GM23338 (cell line): ENCODE data around the gene FLT3. TPM values are rescaled to one million over a fixed set of nuclear protein-coding genes. Genes with fewer than 3 reads are reported as not detected.

ENCODE experiments used
- ATAC-seq: fragments of 200-7000 bp; cut with Tn5 transposase; 3 replicates; pipeline ENCODE4 v1.9.1; 2020
- DNase-seq: peaks from one replicate; pipeline ENCODE4 v3.0.0-alpha.2; 2015; ENCODE audit warnings: low spot score
- H2AFZ ChIP-seq: fragments of 200-600 bp; sonication (generic); 2 replicates; pipeline ENCODE4 v1.8.0; 2016; ENCODE audit warnings: antibody characterized with exemption, mild to moderate bottlenecking, moderate library complexity
- H3F3A ChIP-seq: fragments of 200-600 bp; sonication (generic); replicated peaks from 2 replicates; pipeline ENCODE4 v1.8.0; 2017; ENCODE audit warnings: antibody characterized with exemption, mixed run types, low read depth
- H3K27ac ChIP-seq: fragments of 200-600 bp; sonication (generic); 2 replicates; pipeline ENCODE4 v1.6.1; 2016; ENCODE audit warnings: low read depth
- H3K27me3 ChIP-seq: fragments of 200-600 bp; sonication (generic); 2 replicates; pipeline ENCODE4 v1.8.0; 2016; ENCODE audit warnings: mild to moderate bottlenecking, mixed run types, moderate library complexity; ENCODE audit not compliant: insufficient read depth
- H3K36me3 ChIP-seq: fragments of 200-600 bp; sonication (generic); 2 replicates; pipeline ENCODE4 v1.8.0; 2016; ENCODE audit warnings: mild to moderate bottlenecking; ENCODE audit not compliant: insufficient read depth
- H3K4me1 ChIP-seq: fragments of 200-600 bp; sonication (generic); 2 replicates; pipeline ENCODE4 v1.8.0; 2016; ENCODE audit warnings: mild to moderate bottlenecking, moderate library complexity; ENCODE audit not compliant: insufficient read depth
- H3K4me2 ChIP-seq: fragments of 200-600 bp; sonication (generic); 2 replicates; pipeline ENCODE4 v1.7.1; 2017; ENCODE audit warnings: mixed run types
- H3K4me3 ChIP-seq: fragments of 200-600 bp; sonication (generic); 2 replicates; pipeline ENCODE4 v1.6.1; 2016; ENCODE audit warnings: mixed run types
- H3K79me2 ChIP-seq: fragments of 200-600 bp; sonication (generic); replicated peaks from 2 replicates; pipeline ENCODE4 v1.8.0; 2017; ENCODE audit warnings: mild to moderate bottlenecking; ENCODE audit not compliant: insufficient read depth
- H3K9me2 ChIP-seq: fragments of 200-600 bp; sonication (generic); 2 replicates; pipeline ENCODE4 v1.8.0; 2017; ENCODE audit not compliant: insufficient read depth
- H4K20me1 ChIP-seq: fragments of 200-600 bp; sonication (generic); replicated peaks from 2 replicates; pipeline ENCODE4 v1.8.0; 2017; ENCODE audit warnings: mild to moderate bottlenecking; ENCODE audit not compliant: insufficient read depth
- H3K27ac Mint-ChIP-seq: 2 replicates; pipeline ENCODE4 v1.8.0; 2020; ENCODE audit warnings: inconsistent platforms, mild to moderate bottlenecking, moderate library complexity, mixed read lengths
- H3K27me3 Mint-ChIP-seq: 3 replicates; pipeline ENCODE4 v1.8.0; 2022; ENCODE audit warnings: low read depth, mild to moderate bottlenecking, moderate library complexity, mixed read lengths, inconsistent platforms; ENCODE audit not compliant: insufficient read depth, poor library complexity
- H3K36me3 Mint-ChIP-seq: 3 replicates; pipeline ENCODE4 v1.8.0; 2021; ENCODE audit warnings: low read depth, mild to moderate bottlenecking, inconsistent platforms, moderate library complexity, mixed read lengths
- H3K4me1 Mint-ChIP-seq: 3 replicates; pipeline ENCODE4 v1.8.0; 2020; ENCODE audit warnings: mild to moderate bottlenecking, inconsistent platforms, mixed read lengths
- H3K4me3 Mint-ChIP-seq: 3 replicates; pipeline ENCODE4 v1.8.0; 2021; ENCODE audit warnings: moderate library complexity, mild to moderate bottlenecking, inconsistent platforms, mixed read lengths
- H3K9me3 Mint-ChIP-seq: 3 replicates; pipeline ENCODE4 v1.8.0; 2020; ENCODE audit warnings: moderate library complexity, mild to moderate bottlenecking, inconsistent platforms, mixed read lengths
- CREB1 ChIP-seq: fragments of 250-450 bp; sonication (Bioruptor Pico); IDR thresholded peaks from 2 replicates; pipeline ENCODE4 v1.5.0; 2020; ENCODE audit warnings: low read depth, mild to moderate bottlenecking, moderate library complexity
- CTCF ChIP-seq, 2 experiments: fragments of 200-600 bp in 1 of 2; sonication (generic) in 1 of 2; conservative IDR thresholded peaks; 2 replicates each; pipeline versions ENCODE4 v1.5.1 to v1.6.1; 2016 to 2017; ENCODE audit warnings: antibody characterized with exemption in 2 of 2, low read depth in 2 of 2, mild to moderate bottlenecking in 2 of 2, moderate library complexity in 1 of 2
- ETS1 ChIP-seq: IDR thresholded peaks from 2 replicates; pipeline ENCODE4 v1.6.1; 2016; ENCODE audit warnings: antibody characterized with exemption
- EZH2 ChIP-seq: fragments of 200-600 bp; sonication (generic); IDR thresholded peaks from one replicate; pipeline ENCODE4 v1.8.0; 2017; ENCODE audit warnings: antibody characterized with exemption, mild to moderate bottlenecking, low read depth; ENCODE audit not compliant: unreplicated experiment
- EZH2phosphoT487 ChIP-seq: fragments of 200-600 bp; sonication (generic); IDR thresholded peaks from one replicate; pipeline ENCODE4 v1.8.1; 2018; ENCODE audit warnings: antibody characterized with exemption; ENCODE audit not compliant: unreplicated experiment
- JUNB ChIP-seq: IDR thresholded peaks from one replicate; pipeline ENCODE4 v1.6.1; 2016; ENCODE audit warnings: antibody characterized with exemption; ENCODE audit not compliant: unreplicated experiment
- NANOG ChIP-seq: IDR thresholded peaks from 2 replicates; pipeline ENCODE4 v1.6.1; 2016; ENCODE audit warnings: antibody characterized with exemption, borderline replicate concordance
- POLR2AphosphoS5 ChIP-seq: IDR thresholded peaks from 2 replicates; pipeline ENCODE4 v1.6.1; 2016; ENCODE audit warnings: antibody characterized with exemption, low read depth
- STAT1 ChIP-seq: IDR thresholded peaks from one replicate; pipeline ENCODE4 v1.6.1; 2016; ENCODE audit warnings: antibody characterized with exemption; ENCODE audit not compliant: unreplicated experiment
- ZNF114 ChIP-seq: fragments of 250-450 bp; sonication (Bioruptor Pico); IDR thresholded peaks from 2 replicates; pipeline ENCODE4 v1.5.0; 2020; ENCODE audit warnings: mild to moderate bottlenecking, moderate library complexity
- ZNF331 ChIP-seq: fragments of 250-450 bp; sonication (Bioruptor Pico); IDR thresholded peaks from 2 replicates; pipeline ENCODE4 v1.5.0; 2020; ENCODE audit warnings: low read depth, mild to moderate bottlenecking, moderate library complexity
- polyA plus RNA-seq: library from polyadenylated mRNA; unstranded; fragments of >200 nt; fragmentation: Nextera tagmentation; extraction: Ambion mirVana; gene quantifications from 2 replicates; pipeline ENCODE4 v1.2.1, GENCODE V29; 2016
- total RNA-seq: library from RNA; depleted of rRNA; stranded (reverse); fragments of >200 nt; shearing (Covaris generic); gene quantifications from 2 replicates; pipeline ENCODE4 v1.2.3, GENCODE V29; 2014
- TF ChIP-seq, protein P1 (sequence below): fragments of 250-450 bp; sonication (Bioruptor Pico); IDR thresholded peaks from 2 replicates; pipeline ENCODE4 v1.5.0; 2020; ENCODE audit warnings: mild to moderate bottlenecking, moderate library complexity
- TF ChIP-seq, protein P2 (sequence below): IDR thresholded peaks from one replicate; pipeline ENCODE4 v1.6.1; 2018; ENCODE audit warnings: antibody characterized with exemption; ENCODE audit not compliant: unreplicated experiment

FLT3 gene
- total and polyA plus RNA-seq, 2 experiments from 2014 or later = 0.17 to 0.44 TPM

DNA sequence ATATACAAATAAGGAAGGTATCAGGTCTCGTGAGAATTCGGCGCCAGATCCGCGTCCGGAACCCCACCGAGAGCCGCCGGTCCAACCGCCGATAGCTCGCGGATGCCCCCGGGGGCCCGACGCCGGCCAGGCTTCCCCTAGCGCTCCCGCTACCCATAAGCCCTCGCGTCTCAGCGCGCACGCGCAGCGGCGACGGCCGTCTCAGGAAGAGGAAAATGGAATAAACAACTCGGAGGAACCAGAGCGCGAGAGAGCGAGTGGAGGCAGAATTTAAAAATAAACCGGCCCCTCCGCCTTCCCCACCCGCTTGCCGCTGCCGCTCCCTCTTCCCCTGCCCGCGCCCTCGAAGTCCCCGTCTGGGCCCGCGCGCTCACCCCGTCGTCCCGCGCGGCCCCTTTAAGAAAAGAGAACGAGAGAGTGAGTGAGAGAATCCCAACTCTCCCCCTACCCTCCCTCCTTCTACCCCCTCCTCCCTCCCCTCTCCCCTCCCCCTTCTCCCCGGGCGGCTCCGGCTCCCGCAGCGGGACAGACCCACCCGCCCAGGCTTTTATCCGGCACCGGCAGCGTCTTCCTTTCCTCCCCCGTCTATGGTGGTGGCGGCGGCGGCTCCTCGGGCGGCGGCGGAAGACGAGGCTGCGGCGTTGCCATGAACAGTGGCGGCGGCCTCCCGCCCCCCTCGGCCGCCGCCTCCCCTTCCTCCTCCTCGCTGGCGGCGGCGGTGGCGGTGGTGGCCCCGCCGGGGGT is 37.8 kb upstream of the FLT3 start, which contains the start of gene PAN3:
Gene PAN3 (plus strand): TSS at position 534 of the 744 bp plus-strand sequence. CDS start 113 bp downstream, at position 647.
- Histone ChIP-seq H3K4me2 (peak within 1 kb of the TSS; percentile 95), H2AFZ (peak within 1 kb of the TSS; percentile 90), H3K79me2 (peaks cover 51% of the 10 kb centered on the region)

More for the DNA sequence above, 37.8 kb upstream of the FLT3 start, which contains the start of gene PAN3:
- Mint-ChIP-seq H3K27ac (peak within 1 kb of the TSS; percentile 94), H3K4me3 (peak within 1 kb of the TSS; percentile 87), H3K36me3 (peaks cover 2% of the 10 kb centered on the region; the same call in 1 of the 3 replicates), H3K27me3 (peaks cover 10% of the 10 kb centered on the region), H3K4me1 (peaks cover 36% of the 10 kb centered on the region), H3K9me3 (no peaks in the 10 kb centered on the region)
- H3K27ac ChIP-seq = peak within 1 kb of the TSS; percentile 99
- no peaks in the 10 kb centered on the region for H3K27me3 ChIP-seq
- TF ChIP-seq POLR2AphosphoS5 (peak; percentile 66), NANOG (no peak), STAT1 (no peak), CREB1 (CRISPR knock-in tag) (no peak), EZH2 (no peak), ZNF114 (CRISPR knock-in tag) (no peak), ETS1 (peak; percentile 48; the same call in 1 of the 2 replicates), ZNF331 (CRISPR knock-in tag) (no peak), JUNB (no peak), CTCF (conservative IDR thresholded peaks at IDR 0.05; ENCODE audit: low read depth in 2 of 2) (0 out of 4 replicates have a peak, but pooled peaks of 1 of the 2 experiments have one; percentile 13), EZH2phosphoT487 (no peak)
- TF ChIP-seq, protein P1, sequence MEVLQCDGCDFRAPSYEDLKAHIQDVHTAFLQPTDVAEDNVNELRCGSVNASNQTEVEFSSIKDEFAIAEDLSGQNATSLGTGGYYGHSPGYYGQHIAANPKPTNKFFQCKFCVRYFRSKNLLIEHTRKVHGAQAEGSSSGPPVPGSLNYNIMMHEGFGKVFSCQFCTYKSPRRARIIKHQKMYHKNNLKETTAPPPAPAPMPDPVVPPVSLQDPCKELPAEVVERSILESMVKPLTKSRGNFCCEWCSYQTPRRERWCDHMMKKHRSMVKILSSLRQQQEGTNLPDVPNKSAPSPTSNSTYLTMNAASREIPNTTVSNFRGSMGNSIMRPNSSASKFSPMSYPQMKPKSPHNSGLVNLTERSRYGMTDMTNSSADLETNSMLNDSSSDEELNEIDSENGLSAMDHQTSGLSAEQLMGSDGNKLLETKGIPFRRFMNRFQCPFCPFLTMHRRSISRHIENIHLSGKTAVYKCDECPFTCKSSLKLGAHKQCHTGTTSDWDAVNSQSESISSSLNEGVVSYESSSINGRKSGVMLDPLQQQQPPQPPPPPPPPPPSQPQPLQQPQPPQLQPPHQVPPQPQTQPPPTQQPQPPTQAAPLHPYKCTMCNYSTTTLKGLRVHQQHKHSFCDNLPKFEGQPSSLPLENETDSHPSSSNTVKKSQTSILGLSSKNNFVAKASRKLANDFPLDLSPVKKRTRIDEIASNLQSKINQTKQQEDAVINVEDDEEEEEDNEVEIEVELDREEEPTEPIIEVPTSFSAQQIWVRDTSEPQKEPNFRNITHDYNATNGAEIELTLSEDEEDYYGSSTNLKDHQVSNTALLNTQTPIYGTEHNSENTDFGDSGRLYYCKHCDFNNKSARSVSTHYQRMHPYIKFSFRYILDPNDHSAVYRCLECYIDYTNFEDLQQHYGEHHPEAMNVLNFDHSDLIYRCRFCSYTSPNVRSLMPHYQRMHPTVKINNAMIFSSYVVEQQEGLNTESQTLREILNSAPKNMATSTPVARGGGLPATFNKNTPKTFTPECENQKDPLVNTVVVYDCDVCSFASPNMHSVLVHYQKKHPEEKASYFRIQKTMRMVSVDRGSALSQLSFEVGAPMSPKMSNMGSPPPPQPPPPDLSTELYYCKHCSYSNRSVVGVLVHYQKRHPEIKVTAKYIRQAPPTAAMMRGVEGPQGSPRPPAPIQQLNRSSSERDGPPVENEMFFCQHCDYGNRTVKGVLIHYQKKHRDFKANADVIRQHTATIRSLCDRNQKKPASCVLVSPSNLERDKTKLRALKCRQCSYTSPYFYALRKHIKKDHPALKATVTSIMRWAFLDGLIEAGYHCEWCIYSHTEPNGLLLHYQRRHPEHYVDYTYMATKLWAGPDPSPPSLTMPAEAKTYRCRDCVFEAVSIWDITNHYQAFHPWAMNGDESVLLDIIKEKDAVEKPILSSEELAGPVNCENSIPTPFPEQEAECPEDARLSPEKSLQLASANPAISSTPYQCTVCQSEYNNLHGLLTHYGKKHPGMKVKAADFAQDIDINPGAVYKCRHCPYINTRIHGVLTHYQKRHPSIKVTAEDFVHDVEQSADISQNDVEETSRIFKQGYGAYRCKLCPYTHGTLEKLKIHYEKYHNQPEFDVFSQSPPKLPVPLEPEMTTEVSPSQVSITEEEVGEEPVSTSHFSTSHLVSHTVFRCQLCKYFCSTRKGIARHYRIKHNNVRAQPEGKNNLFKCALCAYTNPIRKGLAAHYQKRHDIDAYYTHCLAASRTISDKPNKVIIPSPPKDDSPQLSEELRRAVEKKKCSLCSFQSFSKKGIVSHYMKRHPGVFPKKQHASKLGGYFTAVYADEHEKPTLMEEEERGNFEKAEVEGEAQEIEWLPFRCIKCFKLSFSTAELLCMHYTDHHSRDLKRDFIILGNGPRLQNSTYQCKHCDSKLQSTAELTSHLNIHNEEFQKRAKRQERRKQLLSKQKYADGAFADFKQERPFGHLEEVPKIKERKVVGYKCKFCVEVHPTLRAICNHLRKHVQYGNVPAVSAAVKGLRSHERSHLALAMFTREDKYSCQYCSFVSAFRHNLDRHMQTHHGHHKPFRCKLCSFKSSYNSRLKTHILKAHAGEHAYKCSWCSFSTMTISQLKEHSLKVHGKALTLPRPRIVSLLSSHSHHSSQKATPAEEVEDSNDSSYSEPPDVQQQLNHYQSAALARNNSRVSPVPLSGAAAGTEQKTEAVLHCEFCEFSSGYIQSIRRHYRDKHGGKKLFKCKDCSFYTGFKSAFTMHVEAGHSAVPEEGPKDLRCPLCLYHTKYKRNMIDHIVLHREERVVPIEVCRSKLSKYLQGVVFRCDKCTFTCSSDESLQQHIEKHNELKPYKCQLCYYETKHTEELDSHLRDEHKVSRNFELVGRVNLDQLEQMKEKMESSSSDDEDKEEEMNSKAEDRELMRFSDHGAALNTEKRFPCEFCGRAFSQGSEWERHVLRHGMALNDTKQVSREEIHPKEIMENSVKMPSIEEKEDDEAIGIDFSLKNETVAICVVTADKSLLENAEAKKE (CRISPR knock-in tag) = no peak
- TF ChIP-seq, protein P2, sequence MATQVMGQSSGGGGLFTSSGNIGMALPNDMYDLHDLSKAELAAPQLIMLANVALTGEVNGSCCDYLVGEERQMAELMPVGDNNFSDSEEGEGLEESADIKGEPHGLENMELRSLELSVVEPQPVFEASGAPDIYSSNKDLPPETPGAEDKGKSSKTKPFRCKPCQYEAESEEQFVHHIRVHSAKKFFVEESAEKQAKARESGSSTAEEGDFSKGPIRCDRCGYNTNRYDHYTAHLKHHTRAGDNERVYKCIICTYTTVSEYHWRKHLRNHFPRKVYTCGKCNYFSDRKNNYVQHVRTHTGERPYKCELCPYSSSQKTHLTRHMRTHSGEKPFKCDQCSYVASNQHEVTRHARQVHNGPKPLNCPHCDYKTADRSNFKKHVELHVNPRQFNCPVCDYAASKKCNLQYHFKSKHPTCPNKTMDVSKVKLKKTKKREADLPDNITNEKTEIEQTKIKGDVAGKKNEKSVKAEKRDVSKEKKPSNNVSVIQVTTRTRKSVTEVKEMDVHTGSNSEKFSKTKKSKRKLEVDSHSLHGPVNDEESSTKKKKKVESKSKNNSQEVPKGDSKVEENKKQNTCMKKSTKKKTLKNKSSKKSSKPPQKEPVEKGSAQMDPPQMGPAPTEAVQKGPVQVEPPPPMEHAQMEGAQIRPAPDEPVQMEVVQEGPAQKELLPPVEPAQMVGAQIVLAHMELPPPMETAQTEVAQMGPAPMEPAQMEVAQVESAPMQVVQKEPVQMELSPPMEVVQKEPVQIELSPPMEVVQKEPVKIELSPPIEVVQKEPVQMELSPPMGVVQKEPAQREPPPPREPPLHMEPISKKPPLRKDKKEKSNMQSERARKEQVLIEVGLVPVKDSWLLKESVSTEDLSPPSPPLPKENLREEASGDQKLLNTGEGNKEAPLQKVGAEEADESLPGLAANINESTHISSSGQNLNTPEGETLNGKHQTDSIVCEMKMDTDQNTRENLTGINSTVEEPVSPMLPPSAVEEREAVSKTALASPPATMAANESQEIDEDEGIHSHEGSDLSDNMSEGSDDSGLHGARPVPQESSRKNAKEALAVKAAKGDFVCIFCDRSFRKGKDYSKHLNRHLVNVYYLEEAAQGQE = no peak
- peak; percentile 54 for ATAC-seq
- H3K9me2 ChIP-seq = no peaks in the 10 kb centered on the region
- no peaks in the 10 kb centered on the region for H3K36me3 ChIP-seq
- no peaks in the 10 kb centered on the region for H4K20me1 ChIP-seq
- peaks cover 21% of the 10 kb centered on the region for H3K4me1 ChIP-seq
- H3F3A ChIP-seq = peaks cover 13% of the 10 kb centered on the region; the same call in 1 of the 2 replicates
- peak within 1 kb of the TSS; percentile 90 for H3K4me3 ChIP-seq
- peak; percentile 91 for DNase-seq
